ENCODE data around the gene CACNA2D4. TPM values are rescaled to one million over a fixed set of nuclear protein-coding genes. Genes with fewer than 3 reads are reported as not detected.

Gene CACNA2D4
- polyA plus RNA-seq, 3 donors: 17.8 to 87.7 (median 22.1) TPM

GRCh38 chr12:1825382-1826102, 92.9 kb downstream of the CACNA2D4 start:
- no peak overlapping the region for H3K4me3 ChIP-seq (replicated peaks in 1 of 3; ENCODE audit: low read depth in 2 of 3, low read length in 3 of 3)
- Mint-ChIP-seq H3K9me3 (peaks cover 0 to 4% (median 0%) of the 10 kb centered on the region in 7 donors), H3K27ac (no peak overlapping the region), H3K36me3 (peaks cover 0 to 3% of the 10 kb centered on the region in 2 donors), H3K4me1 (peaks cover 4% of the 10 kb centered on the region), H3K27me3 (ENCODE audit: low read depth in 3 of 3) (peaks cover 23 to 31% (median 28%) of the 10 kb centered on the region in 3 donors), H3K4me3 (no peak overlapping the region)
- intact Hi-C loops (cut with micrococcal nuclease): no loop called here
- DNase-seq: no peak
- no peak overlapping the region for H2AFZ ChIP-seq (ENCODE audit: insufficient read depth, low read depth, low read length, poor library complexity, severe bottlenecking)
- H3K9ac ChIP-seq (ENCODE audit: insufficient read depth, low read length, poor library complexity, severe bottlenecking): no peak overlapping the region
- H3K27me3 ChIP-seq (ENCODE audit: control insufficient read depth in 2 of 2, insufficient read depth in 2 of 2, low read length in 2 of 2): peaks cover 0 to 28% of the 10 kb centered on the region in 2 donors
- H3K9me3 ChIP-seq (replicated peaks in 1 of 2; ENCODE audit: control insufficient read depth in 1 of 2, insufficient read depth in 1 of 2, low read length in 2 of 2): no peaks in the 10 kb centered on the region
- no peaks in the 10 kb centered on the region for H4K20me1 ChIP-seq (ENCODE audit: insufficient read depth, low read length)
- H3K36me3 ChIP-seq (replicated peaks in 1 of 2; ENCODE audit: control insufficient read depth in 1 of 2, insufficient read depth in 2 of 2, low read length in 2 of 2): no peaks in the 10 kb centered on the region
- no peak overlapping the region for H3K4me2 ChIP-seq (replicated peaks; ENCODE audit: extremely low read depth, low read length, poor library complexity, severe bottlenecking)
- H3K79me2 ChIP-seq (ENCODE audit: insufficient read depth, low read length): no peaks in the 10 kb centered on the region
- 89% methylated on average over 10 of the region's 14 CpGs for WGBS (ENCODE audit: insufficient coverage)
- no peaks in the 10 kb centered on the region for H3K4me1 ChIP-seq (ENCODE audit: control insufficient read depth in 1 of 2, insufficient read depth in 2 of 2, low read length in 2 of 2)
- no peak overlapping the region for H3K27ac ChIP-seq (ENCODE audit: low read depth in 1 of 2, low read length in 2 of 2)
- TF ChIP-seq, protein P1, sequence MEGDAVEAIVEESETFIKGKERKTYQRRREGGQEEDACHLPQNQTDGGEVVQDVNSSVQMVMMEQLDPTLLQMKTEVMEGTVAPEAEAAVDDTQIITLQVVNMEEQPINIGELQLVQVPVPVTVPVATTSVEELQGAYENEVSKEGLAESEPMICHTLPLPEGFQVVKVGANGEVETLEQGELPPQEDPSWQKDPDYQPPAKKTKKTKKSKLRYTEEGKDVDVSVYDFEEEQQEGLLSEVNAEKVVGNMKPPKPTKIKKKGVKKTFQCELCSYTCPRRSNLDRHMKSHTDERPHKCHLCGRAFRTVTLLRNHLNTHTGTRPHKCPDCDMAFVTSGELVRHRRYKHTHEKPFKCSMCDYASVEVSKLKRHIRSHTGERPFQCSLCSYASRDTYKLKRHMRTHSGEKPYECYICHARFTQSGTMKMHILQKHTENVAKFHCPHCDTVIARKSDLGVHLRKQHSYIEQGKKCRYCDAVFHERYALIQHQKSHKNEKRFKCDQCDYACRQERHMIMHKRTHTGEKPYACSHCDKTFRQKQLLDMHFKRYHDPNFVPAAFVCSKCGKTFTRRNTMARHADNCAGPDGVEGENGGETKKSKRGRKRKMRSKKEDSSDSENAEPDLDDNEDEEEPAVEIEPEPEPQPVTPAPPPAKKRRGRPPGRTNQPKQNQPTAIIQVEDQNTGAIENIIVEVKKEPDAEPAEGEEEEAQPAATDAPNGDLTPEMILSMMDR (IDR thresholded peaks at IDR 0.05): no peak

DNA sequence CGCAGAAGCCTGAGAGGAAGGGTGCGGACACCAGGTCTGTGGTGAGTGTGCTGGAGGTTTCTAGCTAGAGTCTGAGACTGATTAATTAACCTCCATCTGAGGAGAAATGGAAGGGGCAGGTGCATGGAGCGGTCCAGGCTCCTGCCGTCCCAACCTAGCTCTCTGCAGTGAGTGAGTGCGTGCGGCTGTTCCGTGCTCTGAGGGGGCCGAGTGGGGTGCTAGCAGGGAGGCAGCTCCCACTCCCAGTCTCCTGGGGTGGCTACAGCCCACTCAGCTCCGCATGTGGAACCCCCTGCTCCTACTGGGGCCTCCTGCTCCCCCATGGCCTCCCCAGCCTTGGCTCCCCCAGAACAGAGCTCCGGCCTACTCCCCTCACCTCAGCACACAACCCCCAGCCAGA, 95.2 kb downstream of the CACNA2D4 start:
- H3K4me1 Mint-ChIP-seq: peaks cover 12% of the 10 kb centered on the region
- H3K4me1 ChIP-seq (ENCODE audit: control insufficient read depth in 1 of 2, insufficient read depth in 2 of 2, low read length in 2 of 2): peaks cover 0 to 5% of the 10 kb centered on the region in 2 donors
- no peak overlapping the region for H3K9ac ChIP-seq (ENCODE audit: insufficient read depth, low read length, poor library complexity, severe bottlenecking)
- peaks cover 10 to 36% of the 10 kb centered on the region in 2 donors for H3K27me3 ChIP-seq (ENCODE audit: control insufficient read depth in 2 of 2, insufficient read depth in 2 of 2, low read length in 2 of 2)
- no peaks in the 10 kb centered on the region for H3K9me3 ChIP-seq (replicated peaks in 1 of 2; ENCODE audit: control insufficient read depth in 1 of 2, insufficient read depth in 1 of 2, low read length in 2 of 2)
- intact Hi-C loops (cut with micrococcal nuclease): no loop called here
- peaks cover 35 to 38% (median 37%) of the 10 kb centered on the region in 3 donors for H3K27me3 Mint-ChIP-seq (ENCODE audit: low read depth in 3 of 3)
- H2AFZ ChIP-seq (ENCODE audit: insufficient read depth, low read depth, low read length, poor library complexity, severe bottlenecking): no peak overlapping the region
- no peaks in the 10 kb centered on the region for H4K20me1 ChIP-seq (ENCODE audit: insufficient read depth, low read length)
- H3K4me3 Mint-ChIP-seq: no peak overlapping the region
- no peak overlapping the region for H3K27ac ChIP-seq (ENCODE audit: low read depth in 1 of 2, low read length in 2 of 2)
- H3K9me3 Mint-ChIP-seq: peaks cover 0 to 7% (median 2%) of the 10 kb centered on the region in 7 donors
- H3K36me3 ChIP-seq (replicated peaks in 1 of 2; ENCODE audit: control insufficient read depth in 1 of 2, insufficient read depth in 2 of 2, low read length in 2 of 2): no peaks in the 10 kb centered on the region
- H3K79me2 ChIP-seq (ENCODE audit: insufficient read depth, low read length): no peaks in the 10 kb centered on the region
- H3K4me3 ChIP-seq (replicated peaks in 1 of 3; ENCODE audit: low read depth in 2 of 3, low read length in 3 of 3): no peak overlapping the region
- TF ChIP-seq, protein P1 (IDR thresholded peaks at IDR 0.05): no peak
- WGBS (ENCODE audit: insufficient coverage): 93% methylated on average over 9 of the region's 10 CpGs
- H3K27ac Mint-ChIP-seq: no peak overlapping the region
- no peak for DNase-seq
- no peak overlapping the region for H3K4me2 ChIP-seq (replicated peaks; ENCODE audit: extremely low read depth, low read length, poor library complexity, severe bottlenecking)
- H3K36me3 Mint-ChIP-seq: peaks cover 0 to 3% of the 10 kb centered on the region in 2 donors
